GM12878 (cell line): ENCODE measurements around the gene HMCN1. TPM values are rescaled to one million over a fixed set of nuclear protein-coding genes. Genes with fewer than 3 reads are reported as not detected.

Experiments used
- ATAC-seq: fragments of 200-7000 bp; cut with Tn5 transposase; 3 replicates; pipeline ENCODE4 v1.9.1; 2020; ENCODE audit warnings: mild to moderate bottlenecking, moderate library complexity
- BruUV-seq: library from RNA; stranded (reverse); fragments of 400-500 nt; replicated peaks from 2 replicates; lab custom pipeline; 2021; lab: Mats Ljungman, UMichigan
- CTCF ChIA-PET: fragments of 300-600 bp; sonication (Branson Sonifier 250); formaldehyde crosslinking; extraction: SDS; loops from one replicate; lab custom pipeline; 2021; ENCODE audit warnings: inconsistent platforms; lab: Yijun Ruan, JAX
- POLR2A ChIA-PET: fragments of 350-600 bp; formaldehyde crosslinking; extraction: SDS; loops from one replicate; lab custom pipeline; 2021; ENCODE audit warnings: inconsistent platforms; lab: Charles Lee
- RAD21 ChIA-PET: fragments of 300-600 bp; sonication (Branson Sonifier 250); formaldehyde crosslinking; loops from one replicate; lab custom pipeline; 2023; ENCODE audit warnings: antibody characterized with exemption; ENCODE audit not compliant: unreplicated experiment; lab: Charles Lee
- SMC1A ChIA-PET: fragments of 300-600 bp; sonication (Branson Sonifier 250); formaldehyde crosslinking; loops from one replicate; lab custom pipeline; 2023; ENCODE audit not compliant: unreplicated experiment, uncharacterized antibody; lab: Charles Lee
- DNase-seq: peaks from one replicate; pipeline ENCODE4 v3.0.0-alpha.2; 2011; ENCODE audit warnings: low read depth, low spot score
- FAIRE-seq: peaks from 3 replicates; lab custom pipeline; 2011; peaks lifted over from hg19 to GRCh38; lab: Jason Lieb, UNC
- H2AFZ ChIP-seq: 2 replicates; pipeline ENCODE4 v1.6.0; 2011; ENCODE audit warnings: low read depth, low read length, control low read depth; ENCODE audit not compliant: control insufficient read depth
- H3K27ac ChIP-seq: 2 replicates; pipeline ENCODE4 v1.5.1; 2011; ENCODE audit warnings: control low read depth; ENCODE audit not compliant: control insufficient read depth, insufficient read depth
- H3K27me3 ChIP-seq, 2 experiments: replicated peaks in 1 of 2; 2 replicates each; pipeline versions ENCODE4 v1.6.0 to v1.6.1; 2011; ENCODE audit warnings: low read length in 1 of 2; ENCODE audit not compliant: control insufficient read depth in 2 of 2, insufficient read depth in 2 of 2
- H3K36me3 ChIP-seq, 2 experiments: 2 replicates each; pipeline ENCODE4 v1.5.1; 2011; ENCODE audit warnings: low read length in 1 of 2; ENCODE audit not compliant: control insufficient read depth in 2 of 2, insufficient read depth in 2 of 2
- H3K4me1 ChIP-seq: 2 replicates; pipeline ENCODE4 v1.6.1; 2011; ENCODE audit warnings: mild to moderate bottlenecking, low read length, moderate library complexity, mixed read lengths; ENCODE audit not compliant: control insufficient read depth, insufficient read depth
- H3K4me2 ChIP-seq: 2 replicates; pipeline ENCODE4 v1.6.0; 2011; ENCODE audit warnings: control low read depth; ENCODE audit not compliant: control insufficient read depth, insufficient read depth
- H3K4me3 ChIP-seq: fragments of 200-600 bp; sonication (generic); 2 replicates; pipeline ENCODE4 v1.5.1; 2016
- H3K79me2 ChIP-seq: 2 replicates; pipeline ENCODE4 v1.6.0; 2011; ENCODE audit warnings: low read length; ENCODE audit not compliant: control insufficient read depth, insufficient read depth
- H3K9ac ChIP-seq: 2 replicates; pipeline ENCODE4 v1.8.0; 2011; ENCODE audit warnings: low read length, control low read depth, mixed read lengths; ENCODE audit not compliant: control insufficient read depth, insufficient read depth
- H3K9me3 ChIP-seq: replicated peaks from 3 replicates; pipeline ENCODE4 v1.5.1; 2011; ENCODE audit warnings: mild to moderate bottlenecking, low read length; ENCODE audit not compliant: control insufficient read depth, insufficient read depth
- H4K20me1 ChIP-seq: 2 replicates; pipeline ENCODE4 v1.6.0; 2011; ENCODE audit not compliant: control insufficient read depth, insufficient read depth
- CBFB ChIP-seq: IDR thresholded peaks from 2 replicates; pipeline ENCODE4 v1.6.1; 2016; ENCODE audit warnings: antibody characterized with exemption, low read depth
- CBX3 ChIP-seq: fragments of 200-600 bp; sonication (generic); IDR thresholded peaks from 2 replicates; pipeline ENCODE4 v1.6.1; 2016; ENCODE audit warnings: low read depth, borderline replicate concordance
- CREB1 ChIP-seq: IDR thresholded peaks from 2 replicates; pipeline ENCODE4 v1.6.1; 2012; ENCODE audit warnings: low read depth, mild to moderate bottlenecking, inconsistent platforms
- CREM ChIP-seq: IDR thresholded peaks from 2 replicates; pipeline ENCODE4 v1.6.1; 2014; ENCODE audit warnings: antibody characterized with exemption, low read depth
- FOXK2 ChIP-seq: fragments of 450-650 bp; IDR thresholded peaks from 2 replicates; pipeline ENCODE4 v1.6.1; 2017; ENCODE audit warnings: mild to moderate bottlenecking, moderate library complexity
- MTA2 ChIP-seq: fragments of 450-650 bp; IDR thresholded peaks from 2 replicates; pipeline ENCODE4 v1.6.1; 2016; ENCODE audit warnings: low read depth, mild to moderate bottlenecking, moderate library complexity
- NR2C2 ChIP-seq: IDR thresholded peaks from 2 replicates; pipeline ENCODE4 v1.6.1; 2011; ENCODE audit warnings: borderline replicate concordance, low read depth; ENCODE audit not compliant: control insufficient read depth, insufficient read length
- NR2F1 ChIP-seq: fragments of 450-650 bp; conservative IDR thresholded peaks from 2 replicates; pipeline ENCODE4 v1.6.1; 2017; ENCODE audit warnings: mild to moderate bottlenecking
- RAD51 ChIP-seq: fragments of 450-650 bp; IDR thresholded peaks from 2 replicates; pipeline ENCODE4 v1.6.1; 2016; ENCODE audit warnings: moderate library complexity, mild to moderate bottlenecking, inconsistent platforms
- RBBP5 ChIP-seq: fragments of 200-600 bp; sonication (generic); conservative IDR thresholded peaks from 2 replicates; pipeline ENCODE4 v1.6.1; 2016
- SIX5 ChIP-seq: IDR thresholded peaks from 2 replicates; pipeline ENCODE4 v1.6.1; 2011; ENCODE audit warnings: mild to moderate bottlenecking, low read depth, low read length, moderate library complexity; ENCODE audit not compliant: severe bottlenecking
- SREBF1 ChIP-seq: IDR thresholded peaks from 2 replicates; pipeline ENCODE4 v1.6.1; 2012; ENCODE audit warnings: mild to moderate bottlenecking, low read length
- TCF3 ChIP-seq: IDR thresholded peaks from 2 replicates; pipeline ENCODE4 v1.6.1; 2012; ENCODE audit warnings: low read depth, mild to moderate bottlenecking, low read length, borderline replicate concordance; ENCODE audit not compliant: insufficient read depth
- YBX1 ChIP-seq: fragments of 450-650 bp; IDR thresholded peaks from 2 replicates; pipeline ENCODE4 v1.6.1; 2016; ENCODE audit warnings: antibody characterized with exemption
- in situ Hi-C: fragments of 300-500 bp; cut with MboI; formaldehyde crosslinking; loops from 9 replicates; pipeline ENCODE4 v1.14.3; 2018; ENCODE audit warnings: mixed read lengths
- intact Hi-C: fragments of 100-400 bp; cut with micrococcal nuclease; formaldehyde crosslinking; loops from one replicate; pipeline ENCODE4 v1.14.2; 2022; ENCODE audit not compliant: unreplicated experiment
- polyA plus RNA-seq, 11 experiments: library from polyadenylated mRNA; depleted of rRNA in 4 of 11; unstranded in 6 of 11; stranded (reverse) in 5 of 11; fragments of >200 nt; fragmentation: Nextera tagmentation in 4 of 11; fragmentation: Illumina TruSeq in 1 of 11; extraction: Ambion mirVana in 4 of 11; extraction: Trizol in 1 of 11; gene quantifications; 1 replicate in 1 of 11; 2 replicates in 10 of 11; pipeline versions ENCODE4 v1.2.1 to v1.2.3, GENCODE V29; 2011 to 2016; ENCODE audit warnings: inconsistent platforms in 2 of 11, missing spikeins in 2 of 11, low read depth in 1 of 11
- total RNA-seq, 4 experiments: library from RNA; depleted of rRNA in 3 of 4; stranded (reverse); fragments of >200 nt in 3 of 4; fragmentation: Illumina TruSeq in 1 of 4; extraction: Trizol in 1 of 4; gene quantifications; 2 replicates each; pipeline versions ENCODE4 v1.2.1 to v1.2.3, GENCODE V29; 2013 to 2021
- TF ChIP-seq, protein P1 (sequence below): IDR thresholded peaks from 2 replicates; pipeline ENCODE4 v1.6.1; 2012; ENCODE audit warnings: low read depth, low read length, improper control_type of control experiment
- TF ChIP-seq, protein P2 (sequence below): fragments of 450-650 bp; IDR thresholded peaks from 2 replicates; pipeline ENCODE4 v1.6.1; 2017; ENCODE audit warnings: antibody characterized with exemption, mild to moderate bottlenecking, moderate library complexity
- TF ChIP-seq, protein P3 (sequence below): fragments of 450-650 bp; IDR thresholded peaks from 2 replicates; pipeline ENCODE4 v1.6.1; 2017; ENCODE audit warnings: mild to moderate bottlenecking, low read depth, inconsistent platforms; ENCODE audit not compliant: poor library complexity, severe bottlenecking
- TF ChIP-seq, protein P4 (sequence below): IDR thresholded peaks from 2 replicates; pipeline ENCODE4 v1.6.1; 2011; ENCODE audit warnings: low read depth, low read length, improper control_type of control experiment, borderline replicate concordance
- TF ChIP-seq, protein P5 (sequence below): IDR thresholded peaks from 2 replicates; pipeline ENCODE4 v1.6.1; 2012; ENCODE audit warnings: low read length, inconsistent platforms

HMCN1 gene
- total and polyA plus RNA-seq, 10 of the 15 experiments (the other 5 are each of a cell fraction or from before 2014, with no cell fraction given) = under 0.01 to 0.07 TPM; not detected in 8

DNA sequence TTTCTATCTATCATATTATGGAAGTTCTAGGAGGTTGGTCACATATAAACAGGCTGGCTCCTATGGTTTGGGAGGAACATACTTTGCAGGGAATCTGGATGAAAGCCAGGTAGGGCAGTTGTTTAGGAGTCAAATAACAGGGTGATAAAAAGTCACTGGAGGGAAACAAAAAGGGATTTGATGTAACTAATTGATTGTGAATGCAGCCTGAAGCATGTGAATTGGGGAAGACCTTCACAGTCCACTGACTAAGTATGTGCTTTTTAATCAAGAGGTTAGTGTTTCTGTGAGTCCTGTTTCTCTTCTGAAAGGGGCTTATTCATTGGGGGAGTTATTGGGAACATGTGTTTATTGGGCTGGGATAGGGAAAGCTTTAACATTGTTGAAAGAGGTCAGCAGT, 41.3 kb downstream of the HMCN1 start:
- no peaks in the 10 kb centered on the region for H4K20me1 ChIP-seq
- ChIA-PET POLR2A (no interaction called here), SMC1A (no interaction called here), CTCF (no interaction called here), RAD21 (no interaction called here)
- H3K27ac ChIP-seq = no peak overlapping the region
- H3K4me1 ChIP-seq = no peaks in the 10 kb centered on the region
- H3K27me3 ChIP-seq = no peaks in the 10 kb centered on the region
- FAIRE-seq (no peak), DNase-seq (no peak), ATAC-seq (no peak)
- no peak overlapping the region for H3K4me2 ChIP-seq
- H3K36me3 ChIP-seq = no peaks in the 10 kb centered on the region
- no peak overlapping the region for H3K4me3 ChIP-seq
- intact Hi-C loops (no loop called here), in situ Hi-C loops (no loop called here)
- no TSS peak for BruUV-seq
- no peak overlapping the region for H2AFZ ChIP-seq
- no peak overlapping the region for H3K9ac ChIP-seq
- H3K9me3 ChIP-seq = no peaks in the 10 kb centered on the region
- no peaks in the 10 kb centered on the region for H3K79me2 ChIP-seq
- no peak for TF ChIP-seq CREB1
- no peak for TF ChIP-seq NR2C2
- no peak for TF ChIP-seq CBX3
- no peak for TF ChIP-seq MTA2
- TF ChIP-seq, protein P1, sequence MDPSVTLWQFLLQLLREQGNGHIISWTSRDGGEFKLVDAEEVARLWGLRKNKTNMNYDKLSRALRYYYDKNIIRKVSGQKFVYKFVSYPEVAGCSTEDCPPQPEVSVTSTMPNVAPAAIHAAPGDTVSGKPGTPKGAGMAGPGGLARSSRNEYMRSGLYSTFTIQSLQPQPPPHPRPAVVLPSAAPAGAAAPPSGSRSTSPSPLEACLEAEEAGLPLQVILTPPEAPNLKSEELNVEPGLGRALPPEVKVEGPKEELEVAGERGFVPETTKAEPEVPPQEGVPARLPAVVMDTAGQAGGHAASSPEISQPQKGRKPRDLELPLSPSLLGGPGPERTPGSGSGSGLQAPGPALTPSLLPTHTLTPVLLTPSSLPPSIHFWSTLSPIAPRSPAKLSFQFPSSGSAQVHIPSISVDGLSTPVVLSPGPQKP = no peak
- TF ChIP-seq TCF3 = no peak
- TF ChIP-seq, protein P2, sequence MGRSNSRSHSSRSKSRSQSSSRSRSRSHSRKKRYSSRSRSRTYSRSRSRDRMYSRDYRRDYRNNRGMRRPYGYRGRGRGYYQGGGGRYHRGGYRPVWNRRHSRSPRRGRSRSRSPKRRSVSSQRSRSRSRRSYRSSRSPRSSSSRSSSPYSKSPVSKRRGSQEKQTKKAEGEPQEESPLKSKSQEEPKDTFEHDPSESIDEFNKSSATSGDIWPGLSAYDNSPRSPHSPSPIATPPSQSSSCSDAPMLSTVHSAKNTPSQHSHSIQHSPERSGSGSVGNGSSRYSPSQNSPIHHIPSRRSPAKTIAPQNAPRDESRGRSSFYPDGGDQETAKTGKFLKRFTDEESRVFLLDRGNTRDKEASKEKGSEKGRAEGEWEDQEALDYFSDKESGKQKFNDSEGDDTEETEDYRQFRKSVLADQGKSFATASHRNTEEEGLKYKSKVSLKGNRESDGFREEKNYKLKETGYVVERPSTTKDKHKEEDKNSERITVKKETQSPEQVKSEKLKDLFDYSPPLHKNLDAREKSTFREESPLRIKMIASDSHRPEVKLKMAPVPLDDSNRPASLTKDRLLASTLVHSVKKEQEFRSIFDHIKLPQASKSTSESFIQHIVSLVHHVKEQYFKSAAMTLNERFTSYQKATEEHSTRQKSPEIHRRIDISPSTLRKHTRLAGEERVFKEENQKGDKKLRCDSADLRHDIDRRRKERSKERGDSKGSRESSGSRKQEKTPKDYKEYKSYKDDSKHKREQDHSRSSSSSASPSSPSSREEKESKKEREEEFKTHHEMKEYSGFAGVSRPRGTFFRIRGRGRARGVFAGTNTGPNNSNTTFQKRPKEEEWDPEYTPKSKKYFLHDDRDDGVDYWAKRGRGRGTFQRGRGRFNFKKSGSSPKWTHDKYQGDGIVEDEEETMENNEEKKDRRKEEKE = no peak
- no peak for TF ChIP-seq YBX1
- TF ChIP-seq, protein P3, sequence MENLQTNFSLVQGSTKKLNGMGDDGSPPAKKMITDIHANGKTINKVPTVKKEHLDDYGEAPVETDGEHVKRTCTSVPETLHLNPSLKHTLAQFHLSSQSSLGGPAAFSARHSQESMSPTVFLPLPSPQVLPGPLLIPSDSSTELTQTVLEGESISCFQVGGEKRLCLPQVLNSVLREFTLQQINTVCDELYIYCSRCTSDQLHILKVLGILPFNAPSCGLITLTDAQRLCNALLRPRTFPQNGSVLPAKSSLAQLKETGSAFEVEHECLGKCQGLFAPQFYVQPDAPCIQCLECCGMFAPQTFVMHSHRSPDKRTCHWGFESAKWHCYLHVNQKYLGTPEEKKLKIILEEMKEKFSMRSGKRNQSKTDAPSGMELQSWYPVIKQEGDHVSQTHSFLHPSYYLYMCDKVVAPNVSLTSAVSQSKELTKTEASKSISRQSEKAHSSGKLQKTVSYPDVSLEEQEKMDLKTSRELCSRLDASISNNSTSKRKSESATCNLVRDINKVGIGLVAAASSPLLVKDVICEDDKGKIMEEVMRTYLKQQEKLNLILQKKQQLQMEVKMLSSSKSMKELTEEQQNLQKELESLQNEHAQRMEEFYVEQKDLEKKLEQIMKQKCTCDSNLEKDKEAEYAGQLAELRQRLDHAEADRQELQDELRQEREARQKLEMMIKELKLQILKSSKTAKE = no peak
- TF ChIP-seq NR2F1 = no peak
- no peak for TF ChIP-seq CBFB
- TF ChIP-seq, protein P4, sequence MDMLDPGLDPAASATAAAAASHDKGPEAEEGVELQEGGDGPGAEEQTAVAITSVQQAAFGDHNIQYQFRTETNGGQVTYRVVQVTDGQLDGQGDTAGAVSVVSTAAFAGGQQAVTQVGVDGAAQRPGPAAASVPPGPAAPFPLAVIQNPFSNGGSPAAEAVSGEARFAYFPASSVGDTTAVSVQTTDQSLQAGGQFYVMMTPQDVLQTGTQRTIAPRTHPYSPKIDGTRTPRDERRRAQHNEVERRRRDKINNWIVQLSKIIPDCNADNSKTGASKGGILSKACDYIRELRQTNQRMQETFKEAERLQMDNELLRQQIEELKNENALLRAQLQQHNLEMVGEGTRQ = no peak
- no peak for TF ChIP-seq SREBF1
- TF ChIP-seq CREM = no peak
- no peak for TF ChIP-seq FOXK2
- TF ChIP-seq, protein P5, sequence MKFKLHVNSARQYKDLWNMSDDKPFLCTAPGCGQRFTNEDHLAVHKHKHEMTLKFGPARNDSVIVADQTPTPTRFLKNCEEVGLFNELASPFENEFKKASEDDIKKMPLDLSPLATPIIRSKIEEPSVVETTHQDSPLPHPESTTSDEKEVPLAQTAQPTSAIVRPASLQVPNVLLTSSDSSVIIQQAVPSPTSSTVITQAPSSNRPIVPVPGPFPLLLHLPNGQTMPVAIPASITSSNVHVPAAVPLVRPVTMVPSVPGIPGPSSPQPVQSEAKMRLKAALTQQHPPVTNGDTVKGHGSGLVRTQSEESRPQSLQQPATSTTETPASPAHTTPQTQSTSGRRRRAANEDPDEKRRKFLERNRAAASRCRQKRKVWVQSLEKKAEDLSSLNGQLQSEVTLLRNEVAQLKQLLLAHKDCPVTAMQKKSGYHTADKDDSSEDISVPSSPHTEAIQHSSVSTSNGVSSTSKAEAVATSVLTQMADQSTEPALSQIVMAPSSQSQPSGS = no peak
- TF ChIP-seq SIX5 = no peak
- TF ChIP-seq RBBP5 = no peak
- no peak for TF ChIP-seq RAD51
